Measurements from ENCODE around the gene CAP1. TPM values are rescaled to one million over a fixed set of nuclear protein-coding genes. Genes with fewer than 3 reads are reported as not detected.

CAP1 gene
- total RNA-seq, 4 donors from 2014 or later: 230 to 364 (median 290) TPM

GRCh38 chr1:40049725-40050124, 9.2 kb downstream of the CAP1 start:
- no peak for DNase-seq (ENCODE audit: low spot score)
- ATAC-seq (ENCODE audit: low FRiP score): no peak

GRCh38 chr1:40050863-40051262, 10.3 kb downstream of the CAP1 start:
- DNase-seq (ENCODE audit: low spot score) (no peak), ATAC-seq (ENCODE audit: low FRiP score) (no peak)
- TF ChIP-seq CTCF (IDR thresholded peaks at IDR 0.05): no peak

More at GRCh38 chr1:40049725-40050124, 9.2 kb downstream of the CAP1 start:
- TF ChIP-seq CTCF (IDR thresholded peaks at IDR 0.05): no peak

- no peak for TF ChIP-seq CTCF (IDR thresholded peaks at IDR 0.05)
- DNase-seq (ENCODE audit: low spot score) (no peak), ATAC-seq (ENCODE audit: low FRiP score) (no peak)
These were observed 12.8 kb downstream of the CAP1 start for GRCh38 chr1:40053138-40053887.

- ATAC-seq (ENCODE audit: low FRiP score) (no peak), DNase-seq (ENCODE audit: low spot score) (no peak)
- no peak for TF ChIP-seq CTCF (IDR thresholded peaks at IDR 0.05)
These were observed 16.2 kb downstream of the CAP1 start for GRCh38 chr1:40056519-40057309.

- ATAC-seq (ENCODE audit: low FRiP score) (no peak), DNase-seq (ENCODE audit: low spot score) (no peak)
- no peak for TF ChIP-seq CTCF (IDR thresholded peaks at IDR 0.05)
These were observed 16.9 kb downstream of the CAP1 start for GRCh38 chr1:40057310-40058030.

- no peak for TF ChIP-seq CTCF (IDR thresholded peaks at IDR 0.05)
- no peak for ATAC-seq (ENCODE audit: low FRiP score)
- DNase-seq (ENCODE audit: low spot score): no peak
These were observed 17.5 kb downstream of the CAP1 start for GRCh38 chr1:40058097-40058452.
